NCI-H69 (cell line): ENCODE measurements around the gene TBX10.
"Not testable (repeated sequence)": the region's sequence is repeated elsewhere in the genome, so short reads cannot be mapped to it uniquely, and the experiment has no call there.

Source experiments
- DNase-seq: peaks from one replicate; lab custom pipeline; 2025; lab: John Stamatoyannopoulos, UW

Gene TBX10

DNA sequence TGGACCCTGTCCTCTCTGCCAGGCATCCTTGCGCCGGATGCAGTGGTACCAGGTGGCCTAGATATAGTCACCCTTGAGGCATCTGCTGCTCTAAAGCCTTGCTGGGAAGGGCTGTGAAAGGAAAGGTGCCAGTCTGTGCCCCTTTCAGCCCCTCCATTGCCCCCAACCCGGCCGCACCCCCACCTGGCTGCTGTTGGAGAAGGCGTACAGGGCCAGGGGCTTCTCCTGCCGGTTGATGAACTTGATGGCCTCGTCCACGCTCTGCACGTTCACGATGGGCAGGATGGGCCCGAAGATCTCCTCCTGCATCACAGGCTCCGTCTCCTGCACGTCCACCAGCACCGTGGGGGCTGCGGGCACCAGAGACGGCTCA is 24.6 kb upstream of the TBX10 start:
- no peak for DNase-seq

DNA sequence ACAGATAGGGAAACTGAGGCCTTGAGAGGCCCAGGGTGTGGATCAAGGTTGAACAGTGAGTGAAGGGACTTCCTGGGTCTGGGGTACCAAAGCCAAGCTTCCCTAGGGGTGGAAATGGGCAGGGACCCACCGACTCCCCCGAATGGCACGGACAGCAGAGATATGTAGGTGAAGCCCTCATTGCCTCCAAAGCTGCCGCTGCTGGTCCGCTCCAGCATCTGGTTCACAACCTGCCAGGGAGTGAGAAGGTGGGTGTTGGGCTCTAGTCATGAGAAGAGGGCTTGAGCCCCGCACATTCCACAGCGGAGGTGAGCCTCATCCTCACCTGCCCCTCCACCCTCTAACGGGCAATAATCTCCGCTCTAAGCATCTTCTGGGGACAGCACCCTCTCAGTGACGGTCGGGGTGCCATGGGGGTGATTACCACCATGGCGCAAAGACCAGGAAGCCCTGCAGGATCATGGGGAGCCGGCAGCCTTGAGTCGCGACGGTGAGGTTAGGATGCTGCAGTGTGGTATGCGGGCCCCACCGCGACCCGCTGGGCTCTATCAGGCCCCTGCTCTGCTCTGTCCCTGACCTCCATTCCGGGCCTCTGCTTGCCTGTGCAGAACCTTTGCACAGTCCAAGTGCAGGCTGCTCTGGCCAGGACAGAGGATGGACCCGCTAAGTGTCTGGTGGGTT is 24.1 kb upstream of the TBX10 start:
- DNase-seq, result no peak

DNA sequence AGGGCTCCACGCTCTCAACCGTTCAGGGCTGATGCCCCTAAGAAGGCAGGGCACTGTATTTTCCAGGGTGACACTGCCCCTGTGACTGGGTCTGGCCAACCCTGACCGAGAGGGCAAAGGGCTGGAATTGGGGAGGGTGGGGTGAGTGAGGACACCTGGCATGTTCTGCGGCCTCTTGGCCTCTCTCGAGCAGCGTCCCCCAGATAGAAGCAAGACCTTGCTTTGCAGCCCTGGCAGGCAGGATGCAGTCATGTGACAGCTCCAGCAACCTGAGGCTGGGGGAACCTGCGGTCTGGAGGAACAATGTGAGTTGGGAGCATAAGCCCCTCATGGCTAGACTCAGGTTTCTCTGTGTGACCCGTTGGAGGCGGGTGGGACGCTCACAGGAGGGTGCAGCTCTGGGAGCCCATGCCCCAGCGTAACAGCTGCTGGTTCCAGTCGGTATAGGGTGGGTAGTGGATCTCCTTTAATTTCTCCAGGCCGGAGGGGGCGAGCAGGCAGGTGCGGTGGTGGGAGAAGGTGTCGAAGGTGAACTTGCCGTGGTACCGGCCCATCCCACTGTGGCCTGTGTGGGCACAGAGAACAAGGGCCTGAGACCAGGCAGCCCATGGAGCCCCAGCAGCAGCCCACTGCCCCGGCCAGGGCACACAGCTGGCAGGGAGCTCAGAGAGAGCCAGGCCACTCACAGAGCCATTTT is 23.4 kb upstream of the TBX10 start:
- no peak for DNase-seq

DNA sequence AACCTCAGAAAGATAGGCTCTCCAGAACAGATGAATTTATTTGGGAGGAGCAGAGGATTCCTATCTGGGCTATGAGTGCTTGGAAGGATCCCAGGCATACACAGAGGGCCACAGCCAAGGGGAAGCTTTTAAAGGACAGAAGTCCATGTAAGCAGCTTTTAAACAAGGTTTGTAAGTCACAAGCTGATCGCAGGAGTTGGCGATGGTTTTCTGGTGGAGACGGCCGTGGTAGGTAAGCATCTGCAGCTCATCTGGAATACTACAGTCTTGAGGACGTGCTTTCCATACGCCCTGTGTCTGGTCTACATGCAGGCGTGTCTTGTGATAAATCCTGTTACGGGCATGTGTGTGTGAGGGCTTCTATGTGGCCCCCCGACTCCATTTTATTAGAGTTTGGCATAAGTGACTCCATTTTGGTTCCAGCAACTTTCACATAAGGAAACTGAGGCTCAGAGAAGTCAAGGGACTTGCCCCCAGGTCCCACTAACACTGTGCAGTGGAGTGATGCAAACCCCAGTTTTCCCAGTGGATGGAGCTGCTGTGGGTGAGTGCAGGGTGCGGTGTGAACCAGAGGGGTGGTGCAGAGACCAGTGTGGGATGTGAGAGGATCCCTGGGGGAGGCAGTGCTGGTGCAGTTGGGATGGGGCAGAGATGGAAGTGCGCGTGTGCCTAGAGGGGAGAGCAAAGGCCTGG is 22.7 kb upstream of the TBX10 start:
- no peak for DNase-seq

DNA sequence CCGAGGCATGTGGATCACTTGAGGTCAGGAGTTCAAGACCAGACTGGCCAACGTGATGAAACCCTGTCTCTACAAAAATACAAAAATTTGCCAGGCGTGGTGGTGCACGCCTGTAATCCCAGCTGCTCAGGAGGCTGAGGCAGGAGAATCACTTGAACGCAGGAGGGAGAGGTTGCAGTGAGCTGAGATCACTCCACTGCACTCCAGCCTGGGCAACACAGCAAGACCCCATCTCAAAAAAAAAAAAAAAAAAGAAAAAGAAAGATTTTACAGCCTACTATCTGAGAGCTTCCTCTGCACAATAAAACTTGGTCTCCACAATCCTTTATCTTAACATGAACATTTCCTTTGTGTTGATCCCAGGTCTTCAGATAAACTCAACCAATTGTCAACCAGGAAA is 21.2 kb upstream of the TBX10 start:
- not testable (repeated sequence) for DNase-seq

DNA sequence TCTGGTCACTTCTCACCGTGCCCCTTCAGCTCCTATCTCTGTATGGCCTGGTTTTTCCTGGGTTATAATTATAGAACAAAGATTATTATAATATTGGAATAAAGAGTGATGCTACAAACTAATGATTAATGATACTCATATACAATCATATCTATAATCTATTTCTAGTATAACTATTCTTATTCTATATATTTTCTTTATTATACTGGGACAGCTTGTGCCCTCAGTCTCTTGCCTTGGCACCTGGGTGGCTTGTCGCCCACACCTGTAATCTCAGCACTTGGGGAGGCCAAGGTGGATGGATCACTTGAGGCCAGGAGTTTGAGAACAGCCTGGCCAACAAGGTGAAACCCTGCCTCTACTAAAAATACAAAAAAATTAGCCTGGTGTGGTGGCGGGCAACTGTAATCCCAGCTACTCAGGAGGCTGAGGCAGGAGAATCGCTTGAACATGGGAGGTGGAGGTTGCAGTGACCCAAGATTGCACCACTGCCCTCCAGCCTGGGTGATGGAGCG is 20.1 kb upstream of the TBX10 start:
- not testable (repeated sequence) for DNase-seq

- no peak for DNase-seq
Measured at GRCh38 chr11:67657300-67657699, 17.7 kb upstream of the TBX10 start.

DNA sequence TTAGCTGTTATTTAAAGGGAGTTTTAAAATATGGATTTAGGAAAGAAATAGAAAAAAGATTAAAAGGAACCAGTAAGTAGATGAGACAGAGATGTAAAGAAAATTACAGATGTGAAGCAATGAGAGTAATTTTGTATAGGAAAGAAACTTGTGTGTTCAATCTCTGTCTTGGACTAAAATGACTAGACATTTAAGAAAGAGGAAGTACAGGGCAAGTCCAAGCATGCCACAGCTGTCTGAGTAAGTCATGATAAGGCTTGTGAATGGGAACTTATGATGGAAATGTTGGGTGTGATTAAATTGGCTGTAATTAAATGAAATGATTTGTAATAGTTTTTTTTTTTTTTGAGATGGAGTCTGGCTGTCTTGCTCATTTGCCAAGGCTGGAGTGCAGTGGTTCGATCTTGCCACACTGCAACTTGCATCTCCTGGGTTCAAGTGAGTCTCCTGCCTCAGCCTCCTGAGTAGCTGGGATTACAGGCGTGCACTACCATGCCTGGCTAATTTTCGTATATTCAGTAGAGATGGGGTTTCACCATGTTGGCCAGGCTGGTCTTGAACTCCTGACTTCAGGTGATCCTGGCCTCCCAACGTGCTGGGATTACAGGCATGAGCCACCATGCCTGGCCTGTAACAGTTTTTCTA is 16.8 kb upstream of the TBX10 start:
- DNase-seq, result no peak

DNA sequence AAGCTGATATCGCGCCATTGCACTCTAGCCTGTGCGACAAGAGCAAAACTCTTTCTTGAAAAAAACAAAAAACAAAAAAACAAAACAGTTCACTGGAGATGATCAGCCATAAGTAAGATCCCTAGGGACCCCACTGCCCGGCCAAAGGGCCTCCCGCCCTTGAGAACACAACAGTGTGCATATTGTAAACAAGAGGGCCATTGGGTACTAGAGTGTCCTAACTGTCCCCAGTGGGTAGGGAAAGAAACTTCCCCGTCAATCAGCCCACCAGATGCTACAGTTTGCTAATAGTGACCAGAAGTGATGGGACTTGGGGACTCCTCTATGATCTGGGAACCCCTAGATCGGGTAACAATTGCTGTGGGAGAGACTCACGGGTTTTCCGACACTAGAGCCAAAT is 14.7 kb upstream of the TBX10 start:
- no peak for DNase-seq

DNA sequence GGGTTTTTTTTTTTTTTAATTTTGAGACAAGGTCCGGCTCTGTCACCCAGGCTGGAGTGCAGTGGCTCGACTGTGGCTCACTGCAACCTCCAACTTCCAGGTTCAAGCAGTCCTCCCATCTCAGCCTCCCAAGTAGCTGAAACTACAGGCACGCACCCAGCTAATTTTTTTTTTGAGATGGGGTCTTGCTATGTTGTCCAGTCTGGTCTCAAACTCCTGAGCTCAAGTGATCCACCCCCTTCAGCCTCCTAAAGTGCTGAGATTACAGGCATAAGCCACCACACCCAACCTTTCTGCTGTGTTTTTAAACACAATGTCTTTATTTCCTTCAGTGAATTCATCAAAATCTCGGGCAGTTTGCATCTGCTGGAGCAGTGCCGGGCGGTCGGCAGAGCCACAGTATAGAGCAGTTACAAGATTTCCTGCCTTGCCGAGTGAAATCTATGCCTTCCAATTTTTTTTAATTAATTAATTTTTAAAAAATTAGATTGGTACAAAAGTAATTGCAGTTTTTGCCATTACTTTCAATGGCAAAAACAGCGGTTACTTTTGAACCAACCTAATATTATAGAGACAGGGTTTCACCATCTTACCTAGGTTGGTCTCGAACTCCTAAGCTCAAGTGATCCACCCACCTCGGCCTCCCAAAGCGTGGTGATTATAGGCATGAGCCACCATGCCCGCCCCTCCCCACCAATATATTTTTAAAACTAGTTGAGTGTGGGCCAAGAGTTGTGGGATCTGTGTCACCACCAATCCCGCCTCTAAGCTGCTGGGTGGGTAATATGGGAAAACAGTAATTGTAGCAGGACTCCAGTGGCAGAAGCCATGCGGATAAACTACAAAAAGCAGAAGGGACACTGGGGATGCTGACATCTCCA is 13.6 kb upstream of the TBX10 start:
- no peak for DNase-seq

DNA sequence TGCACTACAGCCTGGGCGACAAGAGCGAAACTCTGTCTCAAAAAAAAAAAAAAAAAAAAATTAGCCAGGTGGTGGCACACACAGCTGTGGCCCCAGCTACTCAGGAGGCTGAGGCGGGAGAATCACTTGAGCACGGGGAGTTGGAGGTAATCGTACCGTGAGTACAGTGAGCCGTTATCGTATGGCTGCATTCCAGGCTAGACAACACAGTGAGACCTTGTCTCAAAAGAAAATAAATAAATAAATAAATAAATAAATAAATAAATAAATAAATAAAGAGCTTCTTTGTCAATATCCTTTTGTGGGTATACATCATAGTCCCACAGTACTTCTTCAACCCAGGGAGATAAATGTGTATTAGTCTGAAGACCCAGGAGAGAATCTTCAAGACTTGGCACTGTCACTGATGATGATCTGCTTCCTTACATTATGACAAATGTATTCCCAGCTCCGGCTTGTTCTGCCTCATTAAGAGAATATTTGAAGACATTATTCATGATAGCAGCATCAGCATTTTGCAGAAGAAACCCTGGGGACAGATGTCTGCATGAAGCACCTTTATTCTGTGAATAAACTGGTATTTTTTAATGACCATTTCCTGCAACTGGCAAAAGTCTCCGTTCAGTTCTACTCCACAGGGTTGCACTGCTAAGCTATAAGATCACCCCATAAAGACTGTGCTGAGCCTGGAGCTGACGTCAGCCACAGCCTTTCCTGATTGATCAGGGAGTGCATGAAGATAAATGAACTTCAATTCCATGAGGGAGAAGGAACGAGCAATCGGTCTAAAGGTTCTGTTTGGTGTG is 12.6 kb upstream of the TBX10 start:
- DNase-seq, result no peak

- peak; percentile 48 for DNase-seq
Measured at GRCh38 chr11:67649634-67650510, 10.3 kb upstream of the TBX10 start.

DNA sequence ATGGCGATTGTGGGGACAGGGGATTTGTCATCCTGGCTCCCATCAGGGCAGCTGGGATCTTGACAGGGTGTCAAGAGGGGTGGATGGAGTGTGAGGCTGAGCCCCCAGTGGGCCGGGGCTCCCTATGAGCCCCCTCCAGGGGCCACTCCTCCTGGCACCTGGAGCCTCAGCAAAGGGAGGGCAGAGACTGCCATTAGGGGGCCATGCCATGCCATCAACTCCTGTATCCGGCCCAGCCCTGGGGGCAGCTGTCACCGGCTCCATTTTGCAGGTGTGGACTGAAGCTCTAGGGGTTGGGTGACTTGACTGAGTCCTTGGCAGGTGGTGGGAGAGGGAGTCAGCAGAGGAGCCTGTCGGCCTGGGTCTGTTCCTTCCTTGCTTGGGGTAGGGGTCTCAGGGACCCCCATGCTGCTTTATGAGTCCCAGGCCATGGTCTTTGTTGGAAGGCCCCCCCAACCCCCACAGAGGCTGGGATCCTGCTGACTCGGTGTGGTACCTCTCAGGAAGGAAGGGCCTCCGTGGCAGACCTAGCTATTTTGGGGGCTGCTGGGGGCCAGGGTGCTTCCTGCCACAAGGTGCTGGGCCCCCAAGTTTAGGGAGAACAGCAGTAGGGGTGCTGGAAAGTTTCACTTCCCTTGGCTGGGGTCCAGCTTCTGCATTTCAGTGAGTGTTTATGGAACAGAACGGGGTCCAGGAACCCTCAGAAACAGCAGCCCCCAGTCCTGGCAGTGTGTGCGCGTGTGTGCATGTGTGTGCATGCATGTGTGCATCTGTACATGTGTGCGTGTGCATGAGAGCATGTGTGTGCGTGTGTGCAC is 9.4 kb upstream of the TBX10 start:
- DNase-seq, result no peak

DNA sequence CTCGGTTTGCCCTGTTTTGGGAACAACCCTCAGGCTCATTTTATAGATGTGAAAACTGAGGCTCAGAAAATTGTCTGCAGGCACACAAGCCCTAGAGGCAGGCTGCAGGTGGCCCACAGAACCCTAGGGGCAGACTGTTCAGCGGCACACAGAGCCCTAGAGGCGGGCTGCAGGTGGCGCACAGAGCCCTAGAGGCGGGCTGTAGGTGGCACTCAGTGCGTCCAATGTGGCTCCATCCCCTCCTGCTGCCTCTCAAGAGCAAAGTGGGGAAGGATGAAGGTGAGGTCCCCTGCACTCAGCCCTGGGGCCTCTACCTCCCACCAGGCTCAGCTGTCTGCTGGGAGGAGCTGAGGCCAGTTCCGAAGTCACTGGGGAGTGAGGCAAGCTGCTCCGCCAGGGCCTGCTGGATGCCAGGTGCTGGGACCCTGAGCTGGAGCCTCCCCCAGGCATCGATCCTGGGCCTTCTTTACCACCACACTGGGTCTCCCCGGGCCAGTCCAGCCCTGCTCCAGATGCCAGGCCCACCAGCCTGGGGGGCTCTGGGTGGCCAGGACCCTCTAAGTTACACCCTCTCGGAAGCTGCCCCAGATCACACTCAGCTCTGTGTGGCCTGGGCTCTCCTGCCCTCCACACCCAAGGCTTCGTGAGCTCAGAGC is 8.7 kb upstream of the TBX10 start:
- DNase-seq, result peak; percentile 45

DNA sequence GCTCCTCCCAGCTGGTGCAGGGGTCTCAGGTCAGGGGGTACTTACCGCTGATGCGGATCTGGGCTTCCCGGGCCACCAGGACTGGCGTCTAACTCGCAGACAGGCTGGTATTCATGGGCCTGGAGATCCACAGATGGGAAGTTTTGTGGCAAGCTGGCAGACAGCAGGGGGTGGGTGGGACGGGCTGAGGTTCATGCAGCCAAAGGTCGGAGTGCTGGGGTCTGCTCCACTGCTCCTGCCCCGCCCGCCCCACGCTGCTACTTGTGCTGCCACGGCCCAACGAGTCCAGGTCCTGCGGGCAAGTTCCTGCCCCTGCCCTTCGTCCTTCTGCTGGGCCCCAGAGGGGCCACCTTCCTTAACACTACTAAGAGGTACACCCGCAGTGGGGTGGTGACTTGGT is 7.9 kb upstream of the TBX10 start:
- no peak for DNase-seq

DNA sequence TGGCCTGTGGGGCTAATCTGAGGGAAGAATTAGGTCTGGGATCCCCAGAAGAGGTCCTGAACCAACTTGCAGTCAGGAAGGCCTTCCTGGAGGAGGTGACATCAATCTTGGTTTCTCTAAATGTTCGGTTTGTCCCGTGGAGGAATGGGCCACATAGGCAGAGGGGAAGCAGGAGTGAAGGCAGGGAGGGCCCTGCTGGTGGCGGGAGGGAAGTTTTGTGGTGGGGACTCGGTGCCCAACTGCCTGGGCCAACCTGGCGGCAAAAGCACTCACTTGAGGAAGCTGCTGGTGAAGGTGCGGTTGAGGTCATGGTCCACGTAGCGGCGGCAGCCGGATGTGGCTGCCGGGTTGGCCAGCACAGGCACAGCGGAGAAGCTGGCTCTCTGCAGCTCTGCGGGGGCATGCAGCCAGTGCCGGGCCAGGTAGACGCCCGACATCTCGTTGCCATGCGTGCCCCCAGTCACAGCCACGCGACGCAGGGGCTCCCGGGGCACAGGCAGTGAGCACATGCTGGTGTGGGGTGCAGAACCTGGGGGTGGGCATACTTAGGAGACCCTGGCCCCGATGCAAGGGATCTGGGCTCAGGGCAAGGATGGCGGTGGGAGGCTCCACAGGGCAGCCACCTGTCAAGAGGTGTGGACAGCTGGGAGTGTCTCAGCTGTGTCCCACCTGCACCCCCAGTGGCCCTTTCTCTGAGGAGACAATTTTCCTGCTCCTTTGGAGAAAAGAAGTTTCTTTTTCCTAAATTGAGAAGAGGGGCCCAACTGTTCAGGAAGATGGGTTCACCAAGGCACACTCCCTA is 7.2 kb upstream of the TBX10 start:
- no peak for DNase-seq
